ENCODE data around the gene CDH4. TPM values are rescaled to one million over a fixed set of nuclear protein-coding genes. Genes with fewer than 3 reads are reported as not detected.

CDH4 gene
- total and polyA plus RNA-seq, 10 donors: 0.30 to 20.1 (median 7.7) TPM

GRCh38 chr20:61548069-61548468 is 296.0 kb downstream of the CDH4 start:
- Histone ChIP-seq H3K9me3 (peaks cover 0 to 47% (median 14%) of the 10 kb centered on the region in 8 donors), H3K4me1 (no peaks in the 10 kb centered on the region), H3K36me3 (no peaks in the 10 kb centered on the region), H3K27ac (no peak overlapping the region), H3K4me3 (no peak overlapping the region), H3K27me3 (replicated peaks in 1 of 7) (peaks cover 0 to 7% (median 0%) of the 10 kb centered on the region in 7 donors)
- 81 to 94% (median 81%) methylated on average over 4 of the region's 4 CpGs for WGBS, 5 donors
- intact Hi-C loops (cut with DNase I; ENCODE audit: low total_unique reads): no loop called here
- no peak for TF ChIP-seq POLR2A (IDR thresholded peaks at IDR 0.05)
- TF ChIP-seq POLR2AphosphoS5 (IDR thresholded peaks at IDR 0.05): no peak
- no peak for TF ChIP-seq CTCF (IDR thresholded peaks at IDR 0.05 in 8 of 11, conservative IDR thresholded peaks at IDR 0.05 in 3 of 11)
- no peak for DNase-seq

- H3K27ac ChIP-seq: no peak overlapping the region
- no peak overlapping the region for H3K4me3 ChIP-seq
- H3K4me1 ChIP-seq: no peaks in the 10 kb centered on the region
- TF ChIP-seq POLR2A (IDR thresholded peaks at IDR 0.05) (no peak), CTCF (IDR thresholded peaks at IDR 0.05 in 8 of 11, conservative IDR thresholded peaks at IDR 0.05 in 3 of 11) (no peak), POLR2AphosphoS5 (IDR thresholded peaks at IDR 0.05) (no peak)
- WGBS, 5 donors: 58 to 90% (median 85%) methylated on average over 2 of the region's 2 CpGs
- H3K27me3 ChIP-seq (replicated peaks in 1 of 7): peaks cover 0 to 7% (median 0%) of the 10 kb centered on the region in 7 donors
- DNase-seq: no peak
- H3K9me3 ChIP-seq: peaks cover 0 to 58% (median 14%) of the 10 kb centered on the region in 8 donors
- no peaks in the 10 kb centered on the region for H3K36me3 ChIP-seq
- intact Hi-C loops (cut with DNase I; ENCODE audit: low total_unique reads): no loop called here
Observed at GRCh38 chr20:61549865-61550264, 297.8 kb downstream of the CDH4 start.

DNA sequence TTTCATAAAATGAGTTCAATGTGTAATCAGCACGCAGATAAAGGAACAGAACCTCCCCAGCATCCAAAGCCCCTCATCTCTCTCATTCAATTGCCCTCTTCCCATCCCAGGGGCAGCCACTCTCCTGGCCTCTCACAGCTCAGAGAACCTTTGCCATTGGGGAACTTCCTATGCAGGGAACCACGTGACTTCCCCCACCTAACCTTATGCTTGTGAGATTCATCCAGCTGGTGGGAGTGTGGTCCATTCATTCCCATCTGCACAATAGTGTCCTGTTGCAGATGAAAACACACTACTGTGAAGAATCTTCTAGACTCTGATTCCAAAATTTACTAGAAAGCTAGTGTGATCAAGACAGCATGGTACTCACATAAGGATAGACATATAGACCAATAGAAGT is 299.3 kb downstream of the CDH4 start:
- H3K27me3 ChIP-seq (replicated peaks in 1 of 7): peaks cover 0 to 7% (median 0%) of the 10 kb centered on the region in 7 donors
- H3K9me3 ChIP-seq: peaks cover 0 to 68% (median 14%) of the 10 kb centered on the region in 8 donors
- 77 to 91% (median 81%) methylated on average over 2 of the region's 2 CpGs for WGBS, 5 donors
- no peak overlapping the region for H3K27ac ChIP-seq
- no peaks in the 10 kb centered on the region for H3K36me3 ChIP-seq
- TF ChIP-seq POLR2A (IDR thresholded peaks at IDR 0.05): no peak
- no peaks in the 10 kb centered on the region for H3K4me1 ChIP-seq
- H3K4me3 ChIP-seq: no peak overlapping the region
- DNase-seq: no peak
- intact Hi-C loops (cut with DNase I; ENCODE audit: low total_unique reads): no loop called here

GRCh38 chr20:61554617-61555016 is 302.6 kb downstream of the CDH4 start:
- WGBS, 5 donors: 72 to 93% (median 86%) methylated on average over 10 of the region's 10 CpGs
- TF ChIP-seq POLR2AphosphoS5 (IDR thresholded peaks at IDR 0.05) (no peak), CTCF (IDR thresholded peaks at IDR 0.05 in 8 of 11, conservative IDR thresholded peaks at IDR 0.05 in 3 of 11) (no peak), POLR2A (IDR thresholded peaks at IDR 0.05) (no peak)
- intact Hi-C loops (cut with DNase I; ENCODE audit: low total_unique reads): no loop called here

DNA sequence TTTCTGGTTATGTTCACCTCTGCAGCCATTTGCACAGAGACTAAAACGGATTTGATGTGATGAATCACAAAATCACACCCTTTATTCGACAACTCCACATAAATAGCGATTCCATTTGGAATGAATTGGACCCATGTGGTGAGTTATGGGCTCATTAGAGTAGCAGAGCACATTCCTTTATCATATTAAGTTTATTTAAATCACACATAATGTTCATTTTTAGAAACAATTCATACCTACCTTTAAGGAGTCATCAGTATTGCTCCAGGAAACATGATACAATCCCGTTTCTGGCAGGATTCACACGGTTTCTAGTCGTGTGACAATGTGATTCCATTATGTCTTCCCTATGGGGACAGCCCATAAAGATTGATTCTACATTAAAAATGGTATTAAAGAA is 303.5 kb downstream of the CDH4 start:
- Histone ChIP-seq H3K4me3 (no peak overlapping the region), H3K4me1 (no peaks in the 10 kb centered on the region), H3K27ac (no peak overlapping the region), H3K27me3 (replicated peaks in 1 of 7) (peaks cover 0 to 3% (median 0%) of the 10 kb centered on the region in 7 donors), H3K36me3 (no peaks in the 10 kb centered on the region), H3K9me3 (peaks cover 0 to 63% (median 14%) of the 10 kb centered on the region in 8 donors)
- no peak for TF ChIP-seq POLR2A (IDR thresholded peaks at IDR 0.05)
- no peak for TF ChIP-seq POLR2AphosphoS5 (IDR thresholded peaks at IDR 0.05)
- TF ChIP-seq CTCF (IDR thresholded peaks at IDR 0.05 in 8 of 11, conservative IDR thresholded peaks at IDR 0.05 in 3 of 11): no peak
- intact Hi-C loops (cut with DNase I; ENCODE audit: low total_unique reads): no loop called here
- WGBS, 5 donors: 80 to 84% (median 82%) methylated on average over 6 of the region's 6 CpGs
- no peak for DNase-seq

More at GRCh38 chr20:61554617-61555016, 302.6 kb downstream of the CDH4 start:
- H3K27ac ChIP-seq: no peak overlapping the region
- H3K36me3 ChIP-seq: no peaks in the 10 kb centered on the region
- peaks cover 0 to 62% (median 14%) of the 10 kb centered on the region in 8 donors for H3K9me3 ChIP-seq
- H3K4me3 ChIP-seq: no peak overlapping the region
- peaks cover 0 to 7% (median 0%) of the 10 kb centered on the region in 7 donors for H3K27me3 ChIP-seq (replicated peaks in 1 of 7)
- DNase-seq: no peak
- H3K4me1 ChIP-seq: no peaks in the 10 kb centered on the region
